GM18868 (cell line): ENCODE results near the gene HAP1.
"Not testable (repeated sequence)": the region's sequence is repeated elsewhere in the genome, so short reads cannot be mapped to it uniquely, and the experiment has no call there.

ENCODE experiments used
- ATAC-seq: cut with Tn5 transposase; IDR thresholded peaks from one replicate; pipeline ENCODE4 v1.9.1; 2021; ENCODE audit warnings: mild to moderate bottlenecking, moderate library complexity; ENCODE audit not compliant: unreplicated experiment

HAP1 gene

GRCh38 chr17:41734139-41734948, at the start of gene HAP1:
Gene HAP1, minus strand, starts transcription at chr17:41734643. Its CDS starts 9 bp downstream, at chr17:41734634.
- ATAC-seq = no peak

- no peak for ATAC-seq
Observed at GRCh38 chr17:41782142-41782541, 47.7 kb upstream of the HAP1 start.

DNA sequence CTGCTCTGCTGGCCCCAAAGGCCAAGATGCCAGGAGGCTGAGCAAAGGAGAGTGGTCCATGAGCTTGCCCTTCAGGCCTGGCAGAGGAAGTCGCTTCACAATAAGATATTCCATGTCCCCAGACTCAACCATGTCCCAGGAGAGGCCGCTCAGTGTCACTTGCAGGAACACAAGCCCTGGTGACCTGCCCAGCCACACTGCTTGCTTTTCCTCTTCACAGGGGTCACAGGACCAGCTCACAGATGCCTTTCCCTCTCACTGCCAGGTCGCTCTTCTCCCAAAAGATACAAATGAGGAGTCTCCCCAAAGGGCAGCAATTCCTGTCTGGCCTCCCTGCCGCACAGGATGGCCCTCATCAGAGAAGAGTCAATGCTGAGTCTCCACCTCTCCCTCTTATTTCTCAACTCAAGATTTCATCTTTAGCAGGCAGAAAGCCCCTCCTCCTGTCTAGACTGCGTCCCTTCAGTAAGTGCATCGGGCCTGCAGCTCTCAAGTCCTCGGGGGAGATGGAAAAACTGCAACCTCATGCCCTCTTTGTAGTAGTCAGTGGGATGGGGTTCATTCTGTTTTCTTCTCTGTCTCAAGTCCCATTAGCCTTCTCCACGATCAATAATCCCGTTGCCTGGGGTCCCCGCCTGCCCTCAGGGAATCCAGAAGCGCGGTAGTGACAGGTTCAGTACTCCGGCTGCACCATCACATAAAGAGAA, 47.1 kb upstream of the HAP1 start:
- no peak for ATAC-seq

DNA sequence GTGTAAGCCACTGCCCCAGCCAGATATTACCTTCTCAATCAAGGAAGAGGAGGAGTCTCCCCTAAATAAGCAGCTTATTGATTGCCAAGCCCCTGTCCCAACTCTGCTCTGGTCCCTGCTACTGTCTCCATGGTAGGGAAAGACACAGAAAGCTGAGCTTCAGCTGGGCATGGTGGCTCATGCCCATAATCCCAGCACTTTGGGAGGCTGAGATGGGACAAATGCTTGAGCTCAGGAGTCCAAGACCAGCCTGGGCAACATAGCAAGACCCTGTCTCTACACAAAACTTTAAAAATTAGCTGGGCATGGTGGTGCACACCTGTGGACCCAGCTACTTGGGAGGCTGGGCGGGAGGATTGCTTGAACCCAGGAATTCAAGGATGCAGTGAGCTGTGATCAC, 45.5 kb upstream of the HAP1 start:
- ATAC-seq = no peak

DNA sequence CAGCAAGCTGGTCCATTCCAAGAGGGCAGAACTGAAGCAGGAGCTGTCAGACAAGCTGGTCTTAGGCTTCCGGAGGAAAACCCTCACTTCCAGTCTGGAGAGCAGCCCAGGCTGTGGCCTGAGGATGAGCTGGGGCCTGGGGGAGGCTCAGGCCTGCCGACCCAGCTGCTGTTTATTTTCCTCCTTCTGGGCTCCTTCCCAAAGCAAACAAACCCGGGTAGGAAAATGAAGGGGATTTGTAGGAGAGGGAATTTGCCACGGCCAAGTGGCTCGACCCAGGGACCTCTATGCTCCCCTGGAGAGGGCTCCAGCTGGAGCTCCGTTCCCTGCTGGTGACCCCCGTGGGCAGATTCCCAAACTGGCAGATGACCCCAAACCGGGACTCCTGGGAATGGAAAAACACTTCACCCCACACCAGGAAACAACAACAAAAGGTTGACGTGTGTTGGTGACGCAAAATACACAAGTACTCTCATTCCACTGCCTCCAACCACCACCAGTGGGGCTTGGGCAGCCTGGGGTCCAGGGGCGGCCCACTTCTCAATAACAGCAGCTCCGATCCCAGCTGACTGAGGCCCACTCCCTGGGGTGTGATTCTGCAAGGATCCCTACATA, 43.2 kb upstream of the HAP1 start:
- ATAC-seq = no peak

- ATAC-seq = no peak
Observed at GRCh38 chr17:41777157-41777573, 42.7 kb upstream of the HAP1 start.

DNA sequence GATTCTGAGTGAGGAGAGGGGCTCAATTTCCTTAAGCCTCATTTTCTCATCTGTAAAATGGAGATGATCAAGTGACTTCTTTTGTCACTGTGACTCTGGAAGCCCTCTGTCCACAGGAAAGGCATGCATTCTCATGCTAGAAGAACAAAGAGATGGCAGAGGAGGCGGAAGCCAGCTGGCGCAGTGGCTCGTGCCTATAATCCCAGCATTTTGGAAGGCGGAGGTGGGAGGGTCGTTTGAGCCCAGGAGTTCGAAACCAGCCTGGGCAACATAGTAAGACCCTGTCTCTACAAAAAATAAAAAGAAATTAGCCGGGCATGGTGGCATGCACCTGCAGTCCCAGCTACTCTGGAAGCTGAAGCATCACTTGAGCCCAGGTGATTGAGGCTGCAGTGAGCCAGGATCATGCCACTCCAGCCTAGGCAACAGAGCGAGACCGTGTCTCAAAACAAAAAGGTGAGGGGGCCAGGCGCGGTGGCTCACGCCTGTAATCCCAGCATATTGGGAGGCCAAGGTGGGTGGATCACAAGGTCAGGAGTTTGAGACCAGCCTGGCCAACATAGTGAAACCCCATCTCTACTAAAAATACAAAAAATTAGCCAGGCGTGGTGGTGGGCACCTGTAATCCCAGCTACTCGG, 41.9 kb upstream of the HAP1 start:
- not testable (repeated sequence) for ATAC-seq

DNA sequence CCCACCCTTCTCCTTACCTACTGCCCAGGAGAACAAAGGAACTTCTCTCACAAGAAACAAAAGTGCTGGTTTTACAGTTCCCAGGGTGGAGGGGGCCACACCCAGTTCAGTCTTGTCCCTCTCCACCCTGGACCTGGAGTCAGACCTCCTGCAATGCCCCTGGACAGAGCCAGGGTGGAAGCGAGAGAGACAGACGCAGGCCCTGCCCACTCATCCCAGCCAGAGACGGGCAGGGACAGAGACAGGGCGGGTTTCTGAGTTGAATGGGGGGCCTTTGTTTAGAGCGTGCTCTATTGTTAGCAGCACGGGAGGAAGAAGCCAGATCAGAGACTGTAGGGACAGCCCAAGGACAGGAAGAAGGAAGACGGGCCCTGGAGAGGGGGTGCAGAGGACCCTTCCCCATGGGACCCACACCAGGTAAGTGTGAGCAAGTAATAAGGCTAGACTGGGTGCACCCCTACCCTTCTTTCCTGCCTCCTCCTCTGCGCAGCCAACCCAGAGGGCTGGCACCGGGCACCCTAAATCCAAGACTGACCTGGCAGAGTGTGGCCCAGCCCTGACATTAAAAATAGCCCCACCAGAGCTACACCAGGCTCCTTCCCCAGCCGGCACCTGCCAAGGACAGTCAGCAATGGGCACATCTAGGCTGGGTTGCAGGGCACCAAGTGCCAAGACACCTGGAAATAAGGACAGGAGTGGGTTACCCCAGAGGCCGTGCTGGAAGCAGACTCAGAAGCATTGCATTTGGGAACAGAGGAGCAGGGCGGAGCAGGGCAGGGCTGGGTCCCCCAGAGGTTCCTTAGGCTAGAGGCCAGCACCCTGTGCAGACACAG, 41.2 kb upstream of the HAP1 start:
- ATAC-seq = no peak

GRCh38 chr17:41773731-41774193, 39.3 kb upstream of the HAP1 start:
- ATAC-seq = no peak

DNA sequence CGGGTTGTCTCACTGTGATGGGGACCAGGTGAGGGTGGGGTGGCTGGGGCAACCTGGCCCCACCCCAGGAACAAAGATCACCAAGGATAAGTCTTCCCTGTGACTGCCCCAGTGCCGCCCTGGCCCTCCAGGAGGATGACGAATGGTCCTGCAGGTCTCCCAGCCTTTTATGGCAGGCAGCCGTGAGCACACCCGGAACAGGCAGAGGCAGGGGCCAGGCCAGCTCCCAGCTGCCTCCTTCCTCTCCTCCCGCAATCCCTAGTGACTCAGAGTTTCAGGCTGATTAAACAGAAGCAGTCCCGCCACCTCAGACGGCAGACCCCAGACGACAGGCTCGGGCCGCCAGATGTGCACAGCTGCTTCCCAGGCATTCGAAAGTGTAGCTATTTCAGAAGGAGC, 38.7 kb upstream of the HAP1 start:
- no peak for ATAC-seq

- ATAC-seq = no peak
Observed at GRCh38 chr17:41772586-41773189, 38.2 kb upstream of the HAP1 start.

GRCh38 chr17:41772218-41772585, 37.8 kb upstream of the HAP1 start:
- ATAC-seq = no peak

DNA sequence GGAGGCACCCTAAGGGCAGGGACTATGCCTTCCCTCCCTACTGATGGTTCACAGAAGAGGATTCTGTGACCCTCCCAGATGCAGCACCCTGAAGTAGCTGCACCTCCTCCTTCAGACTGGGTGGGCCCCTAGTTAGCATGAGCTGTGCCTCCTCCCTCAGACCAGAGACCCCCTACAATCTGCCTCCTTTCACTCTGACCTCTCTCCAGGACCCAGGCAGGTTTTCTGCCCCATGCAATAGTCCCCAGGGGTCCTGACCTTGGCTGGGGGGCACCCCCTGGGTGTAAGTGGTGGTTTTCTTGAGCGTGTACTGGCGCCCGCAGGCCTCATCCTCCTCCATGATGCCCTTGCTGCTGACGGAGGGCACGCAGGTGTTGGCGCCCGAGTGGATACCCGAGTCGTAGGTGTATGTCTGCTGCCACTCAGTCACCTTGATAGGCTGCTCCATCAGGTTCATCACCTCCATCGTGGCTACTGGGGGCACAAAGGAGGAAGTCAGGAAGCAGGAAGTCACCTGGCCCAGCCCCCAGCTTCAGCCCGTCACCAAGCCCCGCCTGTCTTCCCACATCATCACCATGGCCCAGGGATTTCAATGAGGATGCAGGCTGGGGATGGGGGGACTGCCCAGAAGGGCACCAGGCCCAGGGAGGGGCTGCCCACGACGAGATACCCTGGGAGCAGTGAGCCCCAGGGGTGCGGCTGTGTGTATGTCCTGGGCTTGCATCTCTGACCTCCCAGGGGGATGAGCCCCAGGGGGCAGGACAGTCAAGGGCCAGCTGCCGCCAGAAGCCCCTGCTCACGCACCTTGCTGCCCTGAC, 37.2 kb upstream of the HAP1 start:
- ATAC-seq = no peak

- ATAC-seq = no peak
Observed at GRCh38 chr17:41769985-41770384, 35.5 kb upstream of the HAP1 start.

DNA sequence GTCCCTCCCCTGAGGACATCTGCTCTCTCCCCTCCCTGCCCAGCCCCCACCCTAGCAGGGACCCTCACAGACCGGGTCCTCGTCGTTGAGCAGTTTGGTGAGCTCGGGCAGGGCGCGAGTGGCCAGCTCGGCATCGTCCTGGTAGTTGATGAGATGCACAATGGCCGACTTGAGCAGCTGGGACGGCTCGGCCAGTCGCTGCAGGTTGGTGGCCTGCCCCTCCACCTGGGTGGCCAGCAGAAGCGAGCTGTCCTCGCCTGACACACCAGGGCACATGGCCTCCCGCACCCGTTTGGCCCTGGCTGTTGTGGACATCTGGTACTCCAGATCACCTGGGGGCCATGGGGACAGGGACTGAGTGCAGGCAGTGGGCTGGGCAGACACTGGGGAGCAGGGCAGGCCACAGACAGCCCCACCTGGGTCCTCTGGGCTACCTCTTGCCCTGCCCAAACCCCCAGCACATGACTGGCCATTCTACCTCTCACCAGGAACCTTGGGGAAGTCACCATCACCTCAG, 35.0 kb upstream of the HAP1 start:
- ATAC-seq = no peak

DNA sequence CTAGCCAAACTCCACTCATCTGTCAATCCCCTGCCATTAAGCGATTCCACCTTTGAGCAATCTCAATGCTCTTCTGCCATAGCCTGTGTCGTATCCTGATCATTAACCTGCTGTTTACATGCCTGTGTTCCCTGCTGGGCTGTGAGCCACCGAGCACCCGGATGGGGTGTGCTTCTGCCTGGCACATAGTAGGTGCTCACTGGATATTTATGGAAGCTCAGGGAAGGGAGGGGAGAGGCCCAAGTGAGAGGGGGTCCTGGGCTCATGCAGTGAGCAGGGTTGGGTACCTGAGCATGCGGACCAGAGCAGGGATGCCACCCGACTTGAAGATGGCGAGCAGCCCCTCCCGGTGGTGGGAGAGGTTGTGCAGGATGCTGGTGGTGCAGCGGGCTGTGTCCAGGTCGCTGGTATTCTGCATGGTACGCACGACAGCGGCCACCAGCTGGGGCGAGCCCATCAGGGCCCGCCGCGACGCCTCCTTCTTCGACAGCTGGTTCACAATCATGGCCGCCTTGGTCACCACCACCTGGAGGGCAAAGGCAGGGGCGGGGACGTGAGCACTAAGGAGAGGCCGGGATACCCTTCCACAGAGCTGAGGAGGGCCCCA, 34.3 kb upstream of the HAP1 start:
- ATAC-seq = no peak

DNA sequence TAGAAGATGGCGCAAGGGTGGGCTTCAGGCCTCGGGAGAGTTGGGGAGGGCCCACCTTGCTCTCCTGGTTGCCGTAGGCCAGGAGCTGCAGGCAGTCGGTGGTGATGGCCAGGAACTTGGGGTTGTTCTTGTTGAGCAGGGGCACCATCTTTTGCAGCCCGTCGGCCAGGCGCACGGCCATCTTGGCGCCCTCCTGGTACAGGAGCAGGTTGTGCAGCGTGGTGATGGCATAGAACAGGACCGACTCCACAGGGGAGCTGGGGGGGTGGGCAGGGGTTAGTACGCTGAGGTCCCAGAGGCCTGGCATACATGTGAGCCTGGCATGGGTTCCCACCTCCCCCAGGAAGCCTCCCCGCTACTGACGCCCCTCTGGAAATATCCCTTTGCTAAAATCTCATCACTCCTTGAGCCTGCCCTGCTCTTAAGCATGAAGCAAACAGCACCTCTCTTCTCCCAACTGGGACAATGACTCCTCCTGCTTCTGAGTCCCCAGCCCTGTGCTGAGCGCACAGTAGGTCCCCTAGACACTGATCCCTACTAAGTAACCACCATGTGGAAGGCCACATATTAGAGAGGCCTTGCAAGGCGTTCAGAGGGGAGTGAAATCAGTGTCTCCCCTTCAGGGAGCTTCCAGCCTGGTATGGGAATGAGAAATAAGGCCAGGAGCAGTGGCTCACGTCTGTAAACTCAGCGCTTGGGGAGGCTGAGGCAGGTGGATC, 33.0 kb upstream of the HAP1 start:
- ATAC-seq = no peak

GRCh38 chr17:41766135-41766534, 31.7 kb upstream of the HAP1 start:
- no peak for ATAC-seq
